Right lobe of liver (tissue), 6 donors: ENCODE measurements around the gene MAML2. TPM values are rescaled to one million over a fixed set of nuclear protein-coding genes. Genes with fewer than 3 reads are reported as not detected.

Experiments
- ATAC-seq, 4 donors: fragments of 200-7000 bp; cut with Tn5 transposase; one replicate each; pipeline ENCODE4 v1.9.1; 2020; ENCODE audit warnings: mild to moderate bottlenecking in 4 of 4, moderate library complexity in 4 of 4
- DNase-seq, 3 donors: peaks; one replicate each; pipeline ENCODE4 v3.0.0-alpha.2; 2020
- H3K27ac ChIP-seq, 3 donors: fragments of 200-600 bp; one replicate each; pipeline ENCODE4 v1.8.0; 2022
- H3K27me3 ChIP-seq, 2 donors: fragments of 200-600 bp; one replicate each; pipeline ENCODE4 v1.8.0; 2022
- H3K36me3 ChIP-seq, 4 donors: fragments of 200-600 bp; sonication (generic) in 1 of 4; one replicate each; pipeline versions ENCODE4 v1.5.1 to v1.8.0; 2017 to 2022; ENCODE audit warnings: control low read depth in 1 of 4
- H3K4me1 ChIP-seq, 4 donors: fragments of 200-600 bp; sonication (generic) in 1 of 4; one replicate each; pipeline versions ENCODE4 v1.5.1 to v1.8.0; 2017 to 2022; ENCODE audit warnings: control low read depth in 1 of 4
- H3K4me3 ChIP-seq, 3 donors: fragments of 200-600 bp; one replicate each; pipeline ENCODE4 v1.8.0; 2022
- H3K9me3 ChIP-seq, 4 donors: fragments of 200-600 bp; sonication (generic) in 1 of 4; one replicate each; pipeline versions ENCODE4 v1.5.1 to v1.8.0; 2017 to 2022; ENCODE audit warnings: control low read depth in 1 of 4
- POLR2A ChIP-seq: fragments of 450-650 bp; IDR thresholded peaks from one replicate; pipeline ENCODE4 v1.6.1; 2017; ENCODE audit warnings: antibody characterized with exemption, mild to moderate bottlenecking
- WGBS: methylation state at CpG from one replicate; pipeline ENCODE4 v1.1.6; 2018; ENCODE audit warnings: low coverage, low lambda C conversion rate; ENCODE audit not compliant: insufficient coverage; ENCODE audit errors: missing lambda C conversion rate; 5-methylcytosine and 5-hydroxymethylcytosine counted together
- intact Hi-C, 2 donors: fragments of 100-400 bp; cut with DNase I; formaldehyde crosslinking; loops; one replicate each; pipeline versions ENCODE4 v1.11.2 to v1.14.1; 2022
- total RNA-seq, 6 experiments: library from RNA; depleted of rRNA in 2 of 6; stranded (reverse); fragments of >200 nt in 2 of 6; fragmentation: NEBNext Ultra II Directional in 3 of 6; extraction: Animal tissue kit (Norgen Biotek cat#: 25700) in 3 of 6; gene quantifications; one replicate each; pipeline versions ENCODE4 v1.1.0 to v1.2.4, GENCODE V29; 2016 to 2023
- TF ChIP-seq, protein P1 (sequence below), 4 donors: fragments of 200-600 bp in 3 of 4; fragments of 450-650 bp in 1 of 4; IDR thresholded peaks; one replicate each; pipeline versions ENCODE4 v1.5.1 to v1.8.0; 2016 to 2022; ENCODE audit warnings: antibody characterized with exemption in 4 of 4, mild to moderate bottlenecking in 2 of 4
- donor health status: DM: no; HTN: yes; CAD: no.
- donor health status: DM: no; HTN: no; CAD: no.
- donor health status: DM: no; HTN: no; CAD: no.
- donor health status: DM: no; HTN: yes; CAD: no.
- donor health status: DM: no; HTN: yes; CAD: no.

Gene MAML2
- total RNA-seq, 6 experiments from 2014 or later = 0.92 to 2.3 (median 1.9) TPM

DNA sequence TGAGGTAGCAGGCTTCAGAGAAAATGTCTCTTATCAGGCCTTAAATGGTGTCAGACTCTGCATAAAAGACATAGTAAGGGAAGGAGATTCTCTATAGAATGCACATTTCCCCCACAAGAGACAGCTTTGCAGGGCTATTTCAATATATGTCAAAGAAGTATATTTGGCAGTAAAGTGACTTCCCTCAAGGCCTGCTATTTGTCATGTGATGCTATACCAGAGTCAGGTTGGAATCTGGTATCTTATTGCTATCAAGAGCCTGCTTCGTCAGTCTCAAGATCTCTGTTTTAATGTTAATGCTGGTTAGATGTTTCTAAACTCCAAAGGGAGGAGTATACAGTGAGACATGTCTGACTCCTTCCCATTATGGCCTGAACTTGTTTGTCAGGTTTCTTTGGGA, 378.7 kb downstream of the MAML2 start:
- no peak for ATAC-seq
- Histone ChIP-seq H3K4me1 (no peaks in the 10 kb centered on the region), H3K9me3 (no peaks in the 10 kb centered on the region), H3K27ac (no peak overlapping the region), H3K4me3 (no peak overlapping the region), H3K27me3 (no peaks in the 10 kb centered on the region), H3K36me3 (no peaks in the 10 kb centered on the region)
- DNase-seq = no peak
- TF ChIP-seq POLR2A = no peak
- TF ChIP-seq, protein P1, sequence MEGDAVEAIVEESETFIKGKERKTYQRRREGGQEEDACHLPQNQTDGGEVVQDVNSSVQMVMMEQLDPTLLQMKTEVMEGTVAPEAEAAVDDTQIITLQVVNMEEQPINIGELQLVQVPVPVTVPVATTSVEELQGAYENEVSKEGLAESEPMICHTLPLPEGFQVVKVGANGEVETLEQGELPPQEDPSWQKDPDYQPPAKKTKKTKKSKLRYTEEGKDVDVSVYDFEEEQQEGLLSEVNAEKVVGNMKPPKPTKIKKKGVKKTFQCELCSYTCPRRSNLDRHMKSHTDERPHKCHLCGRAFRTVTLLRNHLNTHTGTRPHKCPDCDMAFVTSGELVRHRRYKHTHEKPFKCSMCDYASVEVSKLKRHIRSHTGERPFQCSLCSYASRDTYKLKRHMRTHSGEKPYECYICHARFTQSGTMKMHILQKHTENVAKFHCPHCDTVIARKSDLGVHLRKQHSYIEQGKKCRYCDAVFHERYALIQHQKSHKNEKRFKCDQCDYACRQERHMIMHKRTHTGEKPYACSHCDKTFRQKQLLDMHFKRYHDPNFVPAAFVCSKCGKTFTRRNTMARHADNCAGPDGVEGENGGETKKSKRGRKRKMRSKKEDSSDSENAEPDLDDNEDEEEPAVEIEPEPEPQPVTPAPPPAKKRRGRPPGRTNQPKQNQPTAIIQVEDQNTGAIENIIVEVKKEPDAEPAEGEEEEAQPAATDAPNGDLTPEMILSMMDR (IDR thresholded peaks at IDR 0.05) = no peak
- 33% methylated on average over 1 of the region's 1 CpG for WGBS
- intact Hi-C loops = no loop called here

DNA sequence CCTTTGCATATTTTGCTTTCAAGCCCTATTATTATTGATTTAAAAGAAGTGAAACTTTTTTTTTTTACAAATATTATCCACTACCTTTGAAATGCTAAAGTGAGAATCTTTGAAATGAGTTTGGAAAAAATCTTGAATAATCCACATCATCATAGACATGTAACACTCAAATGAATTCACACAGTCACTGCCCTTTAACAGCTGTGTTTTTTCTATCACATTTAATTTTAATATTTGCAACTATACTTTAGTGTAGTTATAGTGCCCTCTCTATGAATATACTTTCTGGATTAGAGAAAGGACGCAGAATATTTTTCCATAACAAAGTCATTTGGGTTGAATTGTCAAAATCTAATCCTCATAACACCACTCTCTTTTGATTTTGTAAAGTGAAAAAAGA, 381.2 kb downstream of the MAML2 start:
- WGBS = 75% methylated on average over 1 of the region's 1 CpG
- ATAC-seq (no peak), DNase-seq (no peak)
- intact Hi-C loops = no loop called here
- Histone ChIP-seq H3K4me1 (no peaks in the 10 kb centered on the region), H3K4me3 (no peak overlapping the region), H3K9me3 (no peaks in the 10 kb centered on the region), H3K36me3 (no peaks in the 10 kb centered on the region), H3K27me3 (no peaks in the 10 kb centered on the region), H3K27ac (no peak overlapping the region)
- TF ChIP-seq, protein P1 (IDR thresholded peaks at IDR 0.05) = no peak
- no peak for TF ChIP-seq POLR2A

DNA sequence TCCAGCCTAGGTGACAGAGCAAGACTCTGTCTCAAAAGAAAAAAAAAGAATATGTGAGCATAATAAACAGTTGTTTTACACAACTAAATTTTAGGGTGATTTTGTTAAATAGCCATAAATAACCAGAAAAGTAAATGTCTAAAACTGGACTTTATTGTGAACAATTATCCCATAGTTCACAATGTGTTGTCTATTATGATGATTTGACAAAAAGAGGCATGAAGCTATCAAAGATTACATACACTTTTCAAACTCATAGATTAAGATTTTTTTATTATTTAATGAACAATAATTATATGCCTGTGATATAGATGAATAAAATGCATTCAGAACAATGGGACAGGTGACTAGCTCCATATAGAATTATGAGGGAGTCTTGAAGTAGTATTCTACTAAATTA, 392.1 kb downstream of the MAML2 start:
- DNase-seq = no peak
- no peaks in the 10 kb centered on the region for H3K4me1 ChIP-seq
- H3K27ac ChIP-seq = no peak overlapping the region
- intact Hi-C loops = no loop called here
- no peaks in the 10 kb centered on the region for H3K27me3 ChIP-seq
- H3K4me3 ChIP-seq = no peak overlapping the region
- TF ChIP-seq POLR2A = no peak
- TF ChIP-seq, protein P1 (IDR thresholded peaks at IDR 0.05) = no peak
- no peak for ATAC-seq
- H3K9me3 ChIP-seq = no peaks in the 10 kb centered on the region
- H3K36me3 ChIP-seq = no peaks in the 10 kb centered on the region

DNA sequence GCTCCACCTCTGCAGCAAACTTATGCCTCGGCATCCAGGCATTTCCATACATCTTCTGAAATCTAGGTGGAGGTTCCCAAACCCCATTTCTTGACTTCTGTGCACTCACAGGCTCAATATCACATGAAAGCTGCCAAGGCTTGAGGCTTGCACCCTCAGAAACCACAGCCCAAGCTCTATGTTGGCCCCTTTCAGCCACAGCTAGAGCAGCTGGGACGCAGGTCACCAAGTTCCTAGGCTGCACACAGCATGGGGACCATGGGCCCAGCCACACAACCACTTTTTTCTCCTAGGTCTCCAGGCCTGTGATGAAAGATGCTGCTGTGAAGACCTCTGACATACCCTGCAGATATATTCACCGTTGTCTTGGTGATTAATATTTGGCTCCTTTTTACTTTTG, 394.4 kb downstream of the MAML2 start:
- Histone ChIP-seq H3K27ac (no peak overlapping the region), H3K4me3 (no peak overlapping the region), H3K9me3 (no peaks in the 10 kb centered on the region), H3K27me3 (no peaks in the 10 kb centered on the region), H3K4me1 (no peaks in the 10 kb centered on the region), H3K36me3 (no peaks in the 10 kb centered on the region)
- 58% methylated on average over 1 of the region's 3 CpGs for WGBS
- no peak for TF ChIP-seq POLR2A
- TF ChIP-seq, protein P1 (IDR thresholded peaks at IDR 0.05) = no peak
- DNase-seq = no peak
- no peak for ATAC-seq
- intact Hi-C loops = no loop called here

DNA sequence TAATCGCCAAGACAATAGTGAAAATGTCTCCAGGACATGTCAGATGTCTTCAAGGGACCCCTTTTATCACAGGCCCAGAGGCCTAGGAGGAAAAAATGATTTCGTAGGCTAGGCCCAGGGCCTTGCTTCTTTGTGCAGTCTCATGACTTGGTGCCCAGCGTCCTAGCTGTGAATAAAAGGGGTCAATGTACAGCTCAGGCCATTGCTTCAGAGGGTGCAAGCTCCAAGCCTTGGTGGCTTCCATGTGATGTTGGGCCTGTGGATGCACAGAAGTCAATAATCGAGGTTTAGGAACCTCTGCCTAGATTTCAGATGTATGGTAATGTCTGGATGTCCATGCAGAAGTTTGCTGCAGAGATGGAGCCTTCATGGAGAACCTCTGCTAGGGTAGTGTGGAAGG, 398.4 kb downstream of the MAML2 start:
- ATAC-seq (no peak), DNase-seq (no peak)
- 64% methylated on average over 4 of the region's 4 CpGs for WGBS
- intact Hi-C loops = no loop called here
- no peak overlapping the region for H3K4me3 ChIP-seq
- no peaks in the 10 kb centered on the region for H3K9me3 ChIP-seq
- H3K4me1 ChIP-seq = no peaks in the 10 kb centered on the region
- no peak for TF ChIP-seq POLR2A
- TF ChIP-seq, protein P1 (IDR thresholded peaks at IDR 0.05) = no peak
- H3K27ac ChIP-seq = no peak overlapping the region
- H3K36me3 ChIP-seq = no peaks in the 10 kb centered on the region
- H3K27me3 ChIP-seq = no peaks in the 10 kb centered on the region
